HG03439 (cell line): ENCODE data around the gene LUZP2.

Source experiments
- ATAC-seq: cut with Tn5 transposase; IDR thresholded peaks from one replicate; pipeline ENCODE4 v1.9.1; 2021; ENCODE audit warnings: mild to moderate bottlenecking, moderate library complexity; ENCODE audit not compliant: unreplicated experiment

LUZP2 gene

GRCh38 chr11:24496736-24497725, at the start of gene LUZP2:
LUZP2 (plus strand) TSS chr11:24497053.
- ATAC-seq = no peak

- no peak for ATAC-seq
Measured at GRCh38 chr11:24453129-24453718, 43.6 kb upstream of the LUZP2 start.

- no peak for ATAC-seq
Measured at GRCh38 chr11:24457985-24458384, 38.9 kb upstream of the LUZP2 start.

GRCh38 chr11:24470431-24470830, 26.4 kb upstream of the LUZP2 start:
- no peak for ATAC-seq

- ATAC-seq = no peak
Measured at GRCh38 chr11:24471084-24471483, 25.8 kb upstream of the LUZP2 start.

GRCh38 chr11:24478718-24479117, 18.1 kb upstream of the LUZP2 start:
- ATAC-seq = no peak

- no peak for ATAC-seq
Measured at GRCh38 chr11:24489477-24489876, 7.4 kb upstream of the LUZP2 start.

- ATAC-seq = no peak
Measured at GRCh38 chr11:24496386-24496735, 492 bp upstream of the LUZP2 start.

- no peak for ATAC-seq
Measured at GRCh38 chr11:24497831-24498230, 978 bp downstream of the LUZP2 start.

GRCh38 chr11:24502425-24502824, 5.6 kb downstream of the LUZP2 start:
- ATAC-seq = no peak

GRCh38 chr11:24509114-24509513, 12.3 kb downstream of the LUZP2 start:
- peak; percentile 43 for ATAC-seq

- ATAC-seq = no peak
Measured at GRCh38 chr11:24511511-24511910, 14.7 kb downstream of the LUZP2 start.

GRCh38 chr11:24513479-24514218, 16.8 kb downstream of the LUZP2 start:
- no peak for ATAC-seq

- ATAC-seq = peak; percentile 59
Measured at GRCh38 chr11:24514219-24514594, 17.4 kb downstream of the LUZP2 start.

- no peak for ATAC-seq
Measured at GRCh38 chr11:24515632-24516031, 18.8 kb downstream of the LUZP2 start.

GRCh38 chr11:24516638-24517037, 19.8 kb downstream of the LUZP2 start:
- no peak for ATAC-seq

GRCh38 chr11:24521601-24522000, 24.7 kb downstream of the LUZP2 start:
- no peak for ATAC-seq

GRCh38 chr11:24524156-24524555, 27.3 kb downstream of the LUZP2 start:
- ATAC-seq = no peak

GRCh38 chr11:24531528-24531927, 34.7 kb downstream of the LUZP2 start:
- no peak for ATAC-seq

GRCh38 chr11:24543771-24544170, 46.9 kb downstream of the LUZP2 start:
- no peak for ATAC-seq

- no peak for ATAC-seq
Measured at GRCh38 chr11:24556693-24557092, 59.8 kb downstream of the LUZP2 start.

- no peak for ATAC-seq
Measured at GRCh38 chr11:24559315-24559714, 62.5 kb downstream of the LUZP2 start.
